H9 (cell line): ENCODE results near the gene FAM13A. TPM values are rescaled to one million over a fixed set of nuclear protein-coding genes. Genes with fewer than 3 reads are reported as not detected.

Experiments used
- DNase-seq: peaks from one replicate; pipeline ENCODE4 v3.0.0-alpha.2; 2017
- H2AFZ ChIP-seq: one replicate; pipeline ENCODE4 v1.6.1; 2013; ENCODE audit warnings: mild to moderate bottlenecking, low read length, control low read depth, moderate library complexity
- H2AK5ac ChIP-seq: 2 replicates; pipeline ENCODE4 v1.6.1; 2013; ENCODE audit warnings: low read length, control low read depth, mixed read lengths; ENCODE audit not compliant: insufficient read length
- H2BK120ac ChIP-seq: one replicate; pipeline ENCODE4 v1.6.1; 2013; ENCODE audit warnings: low read depth, mild to moderate bottlenecking, low read length, control low read depth, inconsistent platforms; ENCODE audit not compliant: poor library complexity, severe bottlenecking
- H2BK12ac ChIP-seq: 2 replicates; pipeline ENCODE4 v1.6.1; 2013; ENCODE audit warnings: low read length, control low read depth, mixed read lengths, low read depth; ENCODE audit not compliant: insufficient read length
- H2BK15ac ChIP-seq: 2 replicates; pipeline ENCODE4 v1.6.1; 2013; ENCODE audit warnings: low read depth, low read length, control low read depth
- H2BK20ac ChIP-seq: one replicate; pipeline ENCODE4 v1.6.1; 2013; ENCODE audit warnings: low read depth, mild to moderate bottlenecking, low read length, control low read depth, inconsistent platforms; ENCODE audit not compliant: poor library complexity, severe bottlenecking
- H2BK5ac ChIP-seq: 2 replicates; pipeline ENCODE4 v1.6.1; 2013; ENCODE audit warnings: low read length, control low read depth, mixed read lengths; ENCODE audit not compliant: insufficient read length
- H3K14ac ChIP-seq: 2 replicates; pipeline ENCODE4 v1.6.1; 2013; ENCODE audit warnings: low read length, control low read depth; ENCODE audit not compliant: insufficient read depth
- H3K18ac ChIP-seq: 2 replicates; pipeline ENCODE4 v1.6.1; 2013; ENCODE audit warnings: low read depth, mild to moderate bottlenecking, mixed read lengths, low read length, control low read depth; ENCODE audit not compliant: insufficient read length
- H3K23ac ChIP-seq: 2 replicates; pipeline ENCODE4 v1.6.1; 2013; ENCODE audit warnings: low read length, control low read depth, mixed read lengths, low read depth; ENCODE audit not compliant: insufficient read length
- H3K23me2 ChIP-seq: 2 replicates; pipeline ENCODE4 v1.6.1; 2013; ENCODE audit warnings: low read depth, mild to moderate bottlenecking, mixed read lengths, low read length, control low read depth; ENCODE audit not compliant: insufficient read length, poor library complexity, severe bottlenecking
- H3K27ac ChIP-seq: 2 replicates; pipeline ENCODE4 v1.5.1; 2013; ENCODE audit warnings: low read length, control low read depth, mixed read lengths, low read depth; ENCODE audit not compliant: insufficient read length
- H3K27me3 ChIP-seq: 2 replicates; pipeline ENCODE4 v1.6.1; 2013; ENCODE audit warnings: low read length, control low read depth, inconsistent platforms; ENCODE audit not compliant: insufficient read depth
- H3K4ac ChIP-seq: 2 replicates; pipeline ENCODE4 v1.6.1; 2013; ENCODE audit warnings: low read depth, mild to moderate bottlenecking, control low read depth, inconsistent platforms, low read length, moderate library complexity
- H3K4me1 ChIP-seq: 2 replicates; pipeline ENCODE4 v1.6.1; 2013; ENCODE audit warnings: low read length, control low read depth, inconsistent platforms; ENCODE audit not compliant: insufficient read depth
- H3K4me2 ChIP-seq: 2 replicates; pipeline ENCODE4 v1.6.1; 2013; ENCODE audit warnings: low read length, control low read depth, mixed read lengths; ENCODE audit not compliant: insufficient read length, insufficient read depth
- H3K56ac ChIP-seq: 2 replicates; pipeline ENCODE4 v1.6.1; 2013; ENCODE audit warnings: low read depth, mild to moderate bottlenecking, mixed read lengths, low read length, control low read depth; ENCODE audit not compliant: insufficient read length
- H3K79me1 ChIP-seq: 2 replicates; pipeline ENCODE4 v1.6.1; 2013; ENCODE audit warnings: low read depth, mild to moderate bottlenecking, moderate library complexity, low read length, control low read depth, inconsistent platforms; ENCODE audit not compliant: insufficient read depth, poor library complexity, severe bottlenecking
- H3K79me2 ChIP-seq: 2 replicates; pipeline ENCODE4 v1.6.1; 2013; ENCODE audit warnings: low read length, control low read depth, inconsistent platforms; ENCODE audit not compliant: insufficient read depth
- H3K9ac ChIP-seq: 2 replicates; pipeline ENCODE4 v1.6.1; 2013; ENCODE audit warnings: low read length, control low read depth, mixed read lengths; ENCODE audit not compliant: insufficient read length; ENCODE audit errors: extremely low read depth
- H3K9me3 ChIP-seq: one replicate; pipeline ENCODE4 v1.6.1; 2013; ENCODE audit warnings: low read depth, low read length, inconsistent platforms; ENCODE audit not compliant: control insufficient read depth
- H3T11ph ChIP-seq: one replicate; pipeline ENCODE4 v1.6.1; 2013; ENCODE audit warnings: mild to moderate bottlenecking, low read length, control low read depth, inconsistent platforms
- H4K20me1 ChIP-seq: one replicate; pipeline ENCODE4 v1.6.1; 2013; ENCODE audit not compliant: control insufficient read depth, insufficient read length, insufficient read depth
- H4K5ac ChIP-seq: 2 replicates; pipeline ENCODE4 v1.6.1; 2013; ENCODE audit warnings: low read depth, mild to moderate bottlenecking, mixed read lengths, low read length, control low read depth; ENCODE audit not compliant: insufficient read length
- H4K8ac ChIP-seq: replicated peaks from 2 replicates; pipeline ENCODE4 v1.6.1; 2013; ENCODE audit warnings: low read length, control low read depth, mixed read lengths, low read depth; ENCODE audit not compliant: insufficient read length
- H4K91ac ChIP-seq: 2 replicates; pipeline ENCODE4 v1.6.1; 2013; ENCODE audit warnings: low read depth, mild to moderate bottlenecking, moderate library complexity, mixed read lengths, low read length, control low read depth; ENCODE audit not compliant: insufficient read length
- H3K27ac Mint-ChIP-seq, 3 experiments: 2 replicates in 2 of 3; 3 replicates in 1 of 3; pipeline ENCODE4 v1.8.0; 2020 to 2021; ENCODE audit warnings: mixed read lengths in 3 of 3, mild to moderate bottlenecking in 1 of 3, moderate library complexity in 1 of 3
- H3K27me3 Mint-ChIP-seq: 2 replicates; pipeline ENCODE4 v1.8.0; 2021; ENCODE audit warnings: low read depth, mild to moderate bottlenecking, moderate library complexity, mixed read lengths
- H3K36me3 Mint-ChIP-seq, 3 experiments: 2 replicates in 2 of 3; 3 replicates in 1 of 3; pipeline ENCODE4 v1.8.0; 2020 to 2021; ENCODE audit warnings: low read depth in 3 of 3, mixed read lengths in 3 of 3; ENCODE audit not compliant: insufficient read depth in 1 of 3
- H3K4me1 Mint-ChIP-seq, 2 experiments: 2 replicates each; pipeline ENCODE4 v1.8.0; 2020; ENCODE audit warnings: mixed read lengths in 2 of 2
- H3K4me3 Mint-ChIP-seq, 2 experiments: 2 replicates in 1 of 2; 3 replicates in 1 of 2; pipeline ENCODE4 v1.8.0; 2020 to 2021; ENCODE audit warnings: mild to moderate bottlenecking in 2 of 2, mixed read lengths in 2 of 2, moderate library complexity in 1 of 2
- H3K9me3 Mint-ChIP-seq, 2 experiments: 2 replicates in 1 of 2; 3 replicates in 1 of 2; pipeline ENCODE4 v1.8.0; 2020; ENCODE audit warnings: mild to moderate bottlenecking in 2 of 2, mixed read lengths in 2 of 2, moderate library complexity in 1 of 2
- WGBS: extraction: QIAGEN DNeasy Blood & Tissue Kit; methylation state at CpG from one replicate; pipeline ENCODE4 v1.1.7; 2013; ENCODE audit warnings: missing lambda C conversion rate, low lambda C conversion rate, mixed read lengths; ENCODE audit not compliant: insufficient read length; ENCODE audit errors: extremely low coverage; 5-methylcytosine and 5-hydroxymethylcytosine counted together
- total RNA-seq: library from RNA; stranded (reverse); gene quantifications from 2 replicates; pipeline ENCODE4 v1.2.1, GENCODE V29; 2021
- TF ChIP-seq, protein P1 (sequence below): fragments of 200-600 bp; sonication (generic); conservative IDR thresholded peaks from 3 replicates; pipeline ENCODE4 v1.8.0; 2021; ENCODE audit warnings: antibody characterized with exemption, mild to moderate bottlenecking

Gene FAM13A
- total RNA-seq, 1 experiment from 2014 or later, result 12.7 TPM

GRCh38 chr4:88900432-88900831 lies 156.6 kb downstream of the FAM13A start:
- Histone ChIP-seq H3K56ac (no peak overlapping the region), H3K79me1 (no peaks in the 10 kb centered on the region), H3K4me1 (no peaks in the 10 kb centered on the region), H2BK20ac (no peak overlapping the region), H3T11ph (no peak overlapping the region), H3K79me2 (no peaks in the 10 kb centered on the region), H3K9me3 (no peaks in the 10 kb centered on the region), H4K8ac (no peak overlapping the region), H2BK5ac (no peak overlapping the region), H2AFZ (no peak overlapping the region), H3K27me3 (no peaks in the 10 kb centered on the region), H4K5ac (no peak overlapping the region), H3K23ac (no peak overlapping the region), H3K4ac (no peak overlapping the region), H2BK15ac (no peak overlapping the region), H3K18ac (no peak overlapping the region), H4K20me1 (no peaks in the 10 kb centered on the region), H2BK120ac (no peak overlapping the region), H2AK5ac (no peak overlapping the region), H3K27ac (no peak overlapping the region), H2BK12ac (no peak overlapping the region), H4K91ac (no peak overlapping the region), H3K9ac (no peak overlapping the region), H3K14ac (no peak overlapping the region), H3K4me2 (no peak overlapping the region), H3K23me2 (no peaks in the 10 kb centered on the region)
- no CpG with 5 or more reads among the region's 2 CpGs for WGBS
- H3K9me3 Mint-ChIP-seq, result peaks cover 25 to 37% of the 10 kb centered on the region in 2 experiments
- TF ChIP-seq, protein P1, sequence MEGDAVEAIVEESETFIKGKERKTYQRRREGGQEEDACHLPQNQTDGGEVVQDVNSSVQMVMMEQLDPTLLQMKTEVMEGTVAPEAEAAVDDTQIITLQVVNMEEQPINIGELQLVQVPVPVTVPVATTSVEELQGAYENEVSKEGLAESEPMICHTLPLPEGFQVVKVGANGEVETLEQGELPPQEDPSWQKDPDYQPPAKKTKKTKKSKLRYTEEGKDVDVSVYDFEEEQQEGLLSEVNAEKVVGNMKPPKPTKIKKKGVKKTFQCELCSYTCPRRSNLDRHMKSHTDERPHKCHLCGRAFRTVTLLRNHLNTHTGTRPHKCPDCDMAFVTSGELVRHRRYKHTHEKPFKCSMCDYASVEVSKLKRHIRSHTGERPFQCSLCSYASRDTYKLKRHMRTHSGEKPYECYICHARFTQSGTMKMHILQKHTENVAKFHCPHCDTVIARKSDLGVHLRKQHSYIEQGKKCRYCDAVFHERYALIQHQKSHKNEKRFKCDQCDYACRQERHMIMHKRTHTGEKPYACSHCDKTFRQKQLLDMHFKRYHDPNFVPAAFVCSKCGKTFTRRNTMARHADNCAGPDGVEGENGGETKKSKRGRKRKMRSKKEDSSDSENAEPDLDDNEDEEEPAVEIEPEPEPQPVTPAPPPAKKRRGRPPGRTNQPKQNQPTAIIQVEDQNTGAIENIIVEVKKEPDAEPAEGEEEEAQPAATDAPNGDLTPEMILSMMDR, result no peak
- H3K27ac Mint-ChIP-seq, result peak overlapping the region in 1 of 3 experiments; percentile 48; a peak in 1 of 7 replicates
- H3K4me1 Mint-ChIP-seq, result peaks cover 4 to 12% of the 10 kb centered on the region in 2 experiments
- H3K4me3 Mint-ChIP-seq, result no peak overlapping the region
- no peak for DNase-seq
- peaks cover 31 to 60% (median 36%) of the 10 kb centered on the region in 3 experiments for H3K36me3 Mint-ChIP-seq
- H3K27me3 Mint-ChIP-seq, result no peaks in the 10 kb centered on the region
